H1 (cell line): ENCODE results near the gene CLN5. TPM values are rescaled to one million over a fixed set of nuclear protein-coding genes. Genes with fewer than 3 reads are reported as not detected.

Experiments used
- CHD1 ChIP-seq: IDR thresholded peaks from 2 replicates; pipeline ENCODE4 v1.6.1; 2012; ENCODE audit warnings: low read depth, low read length, improper control_type of control experiment
- CREB1 ChIP-seq: IDR thresholded peaks from 2 replicates; pipeline ENCODE4 v1.6.1; 2012; ENCODE audit warnings: inconsistent platforms
- FOSL1 ChIP-seq: IDR thresholded peaks from 2 replicates; pipeline ENCODE4 v1.6.1; 2011; ENCODE audit warnings: mild to moderate bottlenecking, low read depth, low read length, moderate library complexity; ENCODE audit not compliant: insufficient read depth
- HDAC6 ChIP-seq: IDR thresholded peaks from one replicate; pipeline ENCODE4 v1.7.1; 2012; ENCODE audit warnings: low read depth, mild to moderate bottlenecking, inconsistent platforms, low read length, moderate library complexity
- MAFK ChIP-seq: IDR thresholded peaks from 2 replicates; pipeline ENCODE4 v1.6.1; 2012; ENCODE audit warnings: low read depth, mild to moderate bottlenecking, improper control_type of control experiment, low read length
- NANOG ChIP-seq: IDR thresholded peaks from 2 replicates; pipeline ENCODE4 v1.6.1; 2011; ENCODE audit warnings: low read length, low read depth, mild to moderate bottlenecking, inconsistent platforms; ENCODE audit not compliant: insufficient read depth, poor library complexity, severe bottlenecking
- RFX5 ChIP-seq: IDR thresholded peaks from 2 replicates; pipeline ENCODE4 v1.6.1; 2011; ENCODE audit warnings: low read depth, low read length, improper control_type of control experiment, borderline replicate concordance
- TAF7 ChIP-seq: optimal IDR thresholded peaks from 2 replicates; pipeline ENCODE3; 2011; ENCODE audit warnings: low read depth, mild to moderate bottlenecking, inconsistent platforms, low read length, moderate library complexity, borderline replicate concordance
- TBP ChIP-seq: IDR thresholded peaks from 2 replicates; pipeline ENCODE4 v1.6.1; 2011; ENCODE audit warnings: low read depth, low read length, improper control_type of control experiment
- TCF12 ChIP-seq: IDR thresholded peaks from 2 replicates; pipeline ENCODE4 v1.6.1; 2011; ENCODE audit warnings: low read depth, mild to moderate bottlenecking, low read length
- USF2 ChIP-seq: IDR thresholded peaks from 2 replicates; pipeline ENCODE4 v1.6.1; 2011; ENCODE audit warnings: low read length, improper control_type of control experiment
- ZNF274 ChIP-seq: IDR thresholded peaks from 2 replicates; pipeline ENCODE4 v1.7.0; 2012; ENCODE audit warnings: low read length, borderline replicate concordance; ENCODE audit errors: extremely low read depth
- polyA plus RNA-seq, 7 experiments: library from polyadenylated mRNA; depleted of rRNA in 3 of 7; stranded (reverse) in 5 of 7; unstranded in 2 of 7; fragments of >200 nt in 5 of 7; fragments of 200-250 nt in 2 of 7; gene quantifications; 1 replicate in 5 of 7; 2 replicates in 1 of 7; 4 replicates in 1 of 7; pipeline versions ENCODE4 v1.2.1 to v1.2.3, GENCODE V29; 2011 to 2013; ENCODE audit warnings: missing spikeins in 2 of 7, mixed read lengths in 2 of 7
- total RNA-seq: library from RNA; stranded (reverse); fragmentation: NEBNext Ultra II Directional; extraction: Animal tissue kit (Norgen Biotek cat#: 25700); gene quantifications from 2 replicates; pipeline ENCODE4 v1.2.1, GENCODE V29; 2021

Gene CLN5
- total and polyA plus RNA-seq, 2 of the 8 experiments (the other 6 are each of a cell fraction or from before 2014, with no cell fraction given) = 5.3 to 10.1 TPM

GRCh38 chr13:77029436-77029835 lies 37.6 kb downstream of the CLN5 start (continued):
- TF ChIP-seq CHD1 (no peak), RFX5 (no peak), CREB1 (no peak), MAFK (no peak), FOSL1 (no peak), HDAC6 (no peak), TAF7 (no peak), TBP (no peak), USF2 (no peak), TCF12 (no peak), ZNF274 (no peak), NANOG (no peak)
- TF ChIP-seq, all 59 proteins: peak for 0
